GM10847 (cell line): Measurements from ENCODE around the gene IL9.

Source experiments
- POLR2A ChIP-seq: IDR thresholded peaks from 2 replicates; pipeline ENCODE4 v1.6.1; 2011; ENCODE audit not compliant: insufficient read length; ENCODE audit errors: extremely low read depth

IL9 gene

DNA sequence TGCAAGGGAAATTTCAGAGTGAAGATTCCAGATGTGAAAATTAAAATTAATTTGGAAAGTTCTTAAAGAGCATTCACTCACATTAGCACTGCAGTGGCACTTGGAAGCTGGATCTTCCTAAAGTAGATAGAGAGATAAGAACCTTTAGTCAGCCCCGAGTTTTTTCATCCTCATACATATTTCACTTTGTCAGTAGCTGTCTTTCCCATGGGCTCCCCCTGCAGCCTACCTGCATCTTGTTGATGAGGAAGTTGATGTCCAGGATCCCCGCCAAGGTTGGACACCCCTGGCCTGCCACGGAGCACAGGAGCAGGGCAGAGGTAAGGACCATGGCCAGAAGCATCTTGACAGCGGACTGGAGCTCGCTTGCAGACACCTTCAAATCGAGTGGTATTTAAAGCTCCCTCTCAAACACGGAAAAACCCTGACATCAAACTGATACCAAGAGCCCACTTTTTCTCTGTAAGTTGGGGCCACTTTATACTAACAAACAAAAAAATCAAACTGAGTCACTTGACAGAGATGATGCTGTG, at the start of gene IL9:
Gene IL9, minus strand, starts transcription at position 368 of the 533 bp plus-strand sequence. Its CDS starts 25 bp downstream, at position 343.
- no peak for TF ChIP-seq POLR2A

DNA sequence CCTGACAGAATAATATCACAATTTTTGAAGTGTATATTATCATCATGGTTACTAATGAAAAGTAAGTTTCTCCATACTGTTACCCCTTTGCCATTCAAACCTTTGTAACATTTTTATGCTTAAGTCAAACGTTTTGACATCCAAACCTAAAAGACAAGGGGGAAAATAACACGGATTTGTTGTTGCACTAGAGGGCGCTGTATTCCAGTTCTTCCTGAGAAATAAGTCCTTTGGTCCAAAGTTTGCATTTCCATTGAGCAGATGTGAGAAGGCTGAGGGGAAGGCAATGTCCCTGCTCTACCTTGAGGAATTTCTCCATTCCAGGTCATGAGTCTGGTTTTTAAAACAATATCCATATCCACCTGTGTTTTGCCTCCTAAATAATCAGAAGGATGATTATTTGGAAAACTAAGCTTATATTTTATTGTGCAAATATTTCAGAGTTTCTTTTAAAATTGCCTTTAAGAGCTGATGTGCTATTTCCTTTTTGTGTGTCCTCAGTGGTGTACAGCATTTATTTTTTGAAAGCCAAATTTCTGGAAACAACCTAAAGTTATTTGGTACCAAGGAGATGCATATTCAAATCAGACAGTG, 49.4 kb upstream of the IL9 start:
- no peak for TF ChIP-seq POLR2A

DNA sequence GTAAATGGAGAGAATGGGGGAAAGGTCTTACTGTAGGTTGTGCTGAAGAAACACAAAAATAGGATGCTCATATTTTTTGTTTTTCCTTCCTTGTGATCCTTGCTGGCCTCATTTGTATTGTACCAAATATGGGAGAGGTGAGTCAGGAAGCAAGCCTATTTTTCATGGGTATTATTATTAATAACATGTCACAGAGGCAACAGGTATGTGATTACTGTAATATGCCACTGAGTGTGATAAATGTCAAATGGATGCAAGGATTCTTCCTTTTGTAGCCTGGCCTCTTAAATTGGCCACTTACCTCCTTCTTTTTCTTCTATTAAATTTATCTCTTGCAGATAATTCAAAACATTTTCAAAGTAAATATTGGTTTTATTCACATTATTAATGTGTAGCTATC, 48.9 kb upstream of the IL9 start:
- TF ChIP-seq POLR2A: no peak

DNA sequence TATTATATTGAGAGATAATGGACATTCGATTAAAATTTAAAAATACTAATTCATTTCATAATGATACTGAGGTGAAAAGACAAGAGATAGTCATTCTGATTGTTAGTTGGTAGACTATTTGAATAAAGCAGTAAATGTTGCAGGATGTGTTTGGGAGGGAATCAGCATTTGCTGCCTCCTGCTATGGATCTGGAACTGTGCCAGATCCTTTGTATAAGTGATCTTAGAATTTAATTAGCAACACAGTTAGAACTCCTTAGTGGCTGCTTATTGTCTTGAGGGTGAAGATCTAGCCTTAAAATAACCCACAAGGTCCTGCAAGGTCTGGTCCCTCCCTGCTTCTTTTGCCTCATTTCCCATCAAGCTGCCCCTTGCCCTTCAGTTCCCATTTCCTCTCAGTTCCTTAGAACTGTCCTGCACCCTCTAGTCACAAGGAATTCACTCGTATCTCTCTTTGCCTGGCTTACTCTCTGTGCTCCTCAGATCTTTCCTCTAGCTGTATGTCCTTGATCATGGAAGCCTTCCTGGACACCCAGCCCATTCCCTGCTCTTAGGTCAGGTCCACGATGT, 46.6 kb upstream of the IL9 start:
- TF ChIP-seq POLR2A: no peak

DNA sequence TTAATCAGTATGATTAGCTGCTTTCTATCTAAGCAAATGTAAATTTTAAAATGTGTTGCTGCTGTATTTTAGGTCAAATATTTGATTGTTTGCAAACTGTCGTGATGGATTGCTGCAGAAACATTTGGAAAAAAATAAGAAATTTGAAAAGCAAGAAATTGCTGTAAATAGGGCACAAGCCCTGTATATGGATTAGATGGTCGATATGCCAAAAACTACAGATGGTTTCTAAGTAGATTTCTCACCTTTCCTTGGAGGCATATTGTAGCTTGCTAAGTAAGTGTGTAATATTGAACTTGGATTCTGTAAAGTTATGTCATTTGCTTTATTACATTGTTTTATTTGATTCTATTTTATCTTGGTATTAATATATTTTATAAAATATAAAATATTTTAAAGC, 46.1 kb upstream of the IL9 start:
- TF ChIP-seq POLR2A: no peak

DNA sequence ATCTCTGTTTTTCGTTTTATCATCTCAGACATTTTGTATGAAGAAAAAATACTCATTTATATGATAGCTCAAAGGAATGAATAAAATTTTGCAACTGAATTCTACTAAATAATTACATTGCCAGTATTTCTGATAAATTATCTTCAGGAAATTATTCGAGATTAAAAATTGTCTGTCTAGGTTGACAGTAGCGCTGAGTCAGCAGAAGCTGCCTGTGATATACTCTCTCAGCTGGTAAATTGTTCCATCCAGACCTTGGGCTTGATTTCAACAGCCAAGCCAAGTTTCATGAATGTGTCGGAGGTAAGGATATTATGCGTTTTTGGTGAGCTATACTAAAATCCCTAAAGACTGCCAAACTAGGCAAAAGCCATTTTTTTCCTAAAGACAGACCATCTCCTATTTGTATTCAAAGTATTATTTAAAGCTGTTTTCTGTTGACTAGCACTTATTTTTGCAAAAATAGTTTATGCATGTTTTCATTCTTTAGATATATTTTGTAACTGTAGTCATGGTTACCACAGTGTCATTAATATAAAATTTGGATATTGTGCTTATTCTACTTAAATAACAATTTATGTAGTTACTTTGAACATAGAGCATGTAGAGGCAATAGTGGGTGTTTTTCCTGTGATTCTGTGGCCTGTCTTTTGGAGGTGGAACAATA, 41.7 kb upstream of the IL9 start:
- no peak for TF ChIP-seq POLR2A

DNA sequence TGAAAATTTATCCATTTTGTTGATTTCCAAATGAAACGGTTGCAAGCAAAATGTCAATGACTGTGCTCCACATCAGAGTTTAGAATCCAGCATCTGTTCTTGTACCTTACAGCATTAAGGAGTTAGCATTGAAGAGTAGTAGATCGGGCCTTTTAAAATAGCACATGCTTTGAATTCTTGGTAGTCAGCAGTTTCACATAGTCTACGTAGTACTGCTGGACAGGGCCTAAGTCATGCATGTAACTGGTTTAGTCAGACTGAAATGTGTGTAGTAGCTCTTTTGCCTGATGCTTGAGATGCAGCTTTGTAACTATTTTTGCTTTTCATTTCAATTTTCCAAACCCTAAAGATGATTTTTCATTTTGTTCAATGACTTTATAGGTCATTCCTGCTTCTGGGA, 39.3 kb upstream of the IL9 start:
- TF ChIP-seq POLR2A: no peak

DNA sequence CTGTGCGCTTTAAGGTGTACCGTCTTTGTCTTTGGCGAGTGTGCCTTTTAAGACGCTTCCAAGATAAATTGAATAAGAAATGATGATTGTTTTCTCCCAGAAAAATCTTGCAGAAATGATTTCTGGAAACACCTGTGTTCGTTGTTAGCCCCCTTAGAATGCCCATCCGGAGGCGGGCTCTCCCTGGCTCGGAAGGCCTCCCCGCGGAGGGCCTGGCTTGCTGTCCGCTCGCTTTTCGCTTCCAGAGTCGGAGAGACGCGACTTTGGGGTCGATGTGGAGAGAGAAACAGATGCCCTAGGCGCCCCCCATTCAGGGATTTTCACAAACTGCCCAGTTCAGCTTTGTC, 35.3 kb upstream of the IL9 start:
- TF ChIP-seq POLR2A: no peak

DNA sequence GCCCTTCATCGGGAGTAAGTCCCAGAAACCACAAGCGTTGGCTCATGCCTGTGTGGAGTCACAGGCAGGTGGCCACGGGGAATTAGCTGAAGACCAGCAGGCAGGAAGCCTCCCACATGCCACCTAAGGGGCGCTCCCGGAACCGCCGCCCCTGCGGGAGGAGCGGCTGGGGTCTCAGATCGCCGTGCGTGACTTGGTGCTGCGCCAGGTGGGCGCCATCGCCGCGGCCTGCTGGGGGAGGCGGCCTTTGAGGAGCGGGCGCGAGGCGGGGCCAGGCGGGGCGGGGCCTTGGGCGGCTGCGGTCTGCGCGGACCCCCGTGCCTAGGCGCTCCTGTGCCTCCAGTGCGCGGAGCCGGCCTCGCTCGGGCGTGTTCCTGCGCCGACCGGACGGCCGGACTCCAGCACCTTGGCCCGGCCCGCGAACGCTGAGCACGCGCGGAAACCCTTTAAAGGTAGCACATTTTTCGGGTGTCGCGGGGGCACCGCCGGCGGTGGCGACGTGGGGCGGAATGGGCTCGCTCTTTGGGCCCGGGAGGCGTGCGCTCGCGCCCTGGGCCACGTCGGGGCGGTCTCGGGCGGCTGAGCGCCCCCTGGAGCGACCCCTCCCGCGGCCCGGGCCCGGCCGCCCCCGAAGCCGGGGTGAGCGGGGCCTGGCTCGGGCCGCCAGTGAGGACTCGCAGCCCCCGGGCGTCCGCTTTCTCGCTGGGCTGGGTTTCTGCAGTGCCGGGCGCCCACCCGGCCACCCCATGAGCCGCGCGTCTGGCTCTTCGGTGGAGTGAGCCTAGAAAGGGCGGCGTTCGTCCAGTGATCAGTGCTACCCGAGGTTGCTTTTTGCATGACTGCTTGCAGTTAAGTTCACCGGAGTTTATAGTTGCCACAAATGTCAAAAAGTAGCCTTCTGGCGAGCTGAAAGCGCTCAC, 34.6 kb upstream of the IL9 start:
- no peak for TF ChIP-seq POLR2A

DNA sequence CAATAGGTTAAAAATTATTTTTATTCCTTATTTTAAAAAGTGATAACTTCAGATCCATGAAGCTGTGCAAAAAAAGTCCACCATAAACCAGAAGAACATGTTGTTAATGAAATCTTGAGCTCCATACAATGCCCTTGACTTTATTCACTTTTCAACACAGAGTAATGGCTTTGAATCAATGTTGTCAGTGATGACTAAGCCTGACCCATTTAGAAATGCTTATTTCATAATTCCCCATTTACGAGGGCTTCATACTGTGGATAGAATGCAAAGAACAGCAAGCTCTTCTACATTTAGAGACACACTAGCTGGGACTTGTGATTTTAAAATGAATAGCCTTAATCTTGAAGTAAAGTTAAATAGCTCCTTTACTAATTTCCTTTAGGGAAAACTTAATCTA, 25.7 kb upstream of the IL9 start:
- no peak for TF ChIP-seq POLR2A

DNA sequence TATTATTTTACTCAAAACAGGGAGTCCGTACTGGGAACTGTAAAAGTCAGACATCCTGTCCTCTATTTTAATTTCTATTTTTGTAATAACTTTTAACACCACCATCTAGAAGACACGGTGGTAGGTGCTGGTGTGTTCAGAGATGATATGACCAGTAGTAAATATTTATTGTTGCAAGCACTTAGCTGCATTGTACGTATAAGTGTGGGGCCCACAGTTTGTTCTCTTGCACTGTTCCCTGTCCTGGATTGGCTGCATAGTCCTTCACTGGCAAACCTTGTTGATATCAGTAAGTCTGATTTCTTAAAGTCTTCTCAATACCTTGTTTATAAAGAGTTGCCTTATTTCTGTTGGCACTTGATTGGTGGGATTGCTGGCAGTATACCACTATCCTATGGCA, 24.6 kb upstream of the IL9 start:
- TF ChIP-seq POLR2A: no peak

DNA sequence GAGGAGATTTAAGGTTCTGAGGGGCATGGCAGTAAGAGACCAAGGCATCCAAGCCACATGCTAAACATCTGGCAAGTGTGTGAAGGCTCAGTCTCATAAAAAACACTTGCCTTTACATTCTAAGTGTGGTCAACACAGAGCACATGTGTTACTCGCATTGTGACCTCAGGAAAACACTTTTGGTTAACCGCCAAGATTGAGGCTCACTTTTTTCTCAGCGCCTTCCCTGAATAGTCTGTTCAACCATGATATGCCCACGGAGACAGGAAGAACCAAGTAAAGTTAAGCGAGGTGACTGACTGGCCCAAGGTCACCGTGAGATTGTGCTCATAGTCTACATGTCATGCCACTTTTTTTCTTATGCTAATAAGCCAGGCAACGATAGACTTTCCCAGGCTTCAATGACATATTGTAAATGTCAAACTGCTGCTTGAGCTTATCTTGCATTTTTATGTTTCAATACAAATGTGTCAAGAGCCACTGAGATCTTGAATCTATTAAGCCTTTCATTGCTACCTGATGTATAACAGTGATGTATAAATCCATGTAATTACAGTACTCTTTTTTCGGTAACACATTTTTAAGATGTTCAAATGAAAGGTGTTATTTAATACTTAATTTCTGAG, 21.1 kb upstream of the IL9 start:
- TF ChIP-seq POLR2A: no peak

DNA sequence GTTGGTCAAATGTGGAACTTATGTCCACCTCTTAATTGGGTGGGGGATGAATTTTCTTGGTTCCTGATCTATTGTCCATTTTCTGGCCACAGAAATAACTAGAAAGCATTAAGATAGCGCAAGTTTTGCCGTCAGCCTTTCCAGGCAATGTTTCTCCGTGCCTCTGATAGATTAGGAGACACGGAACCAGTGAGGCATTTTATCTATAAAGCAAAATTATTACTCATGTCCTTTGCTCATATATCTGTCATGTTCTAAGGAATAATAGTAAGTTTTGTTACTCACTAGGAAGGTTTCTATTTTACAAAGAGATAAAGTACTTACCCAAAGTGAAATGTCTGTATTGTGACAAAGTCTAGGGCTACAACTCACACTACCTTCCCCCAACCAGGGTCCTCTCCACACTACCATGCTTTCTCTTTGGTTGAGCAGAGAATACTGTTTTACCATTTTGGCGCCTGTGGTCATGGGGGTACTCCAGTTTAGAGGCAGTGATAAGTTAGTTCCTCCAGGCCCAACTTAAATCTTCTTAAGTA, 19.9 kb upstream of the IL9 start:
- no peak for TF ChIP-seq POLR2A

DNA sequence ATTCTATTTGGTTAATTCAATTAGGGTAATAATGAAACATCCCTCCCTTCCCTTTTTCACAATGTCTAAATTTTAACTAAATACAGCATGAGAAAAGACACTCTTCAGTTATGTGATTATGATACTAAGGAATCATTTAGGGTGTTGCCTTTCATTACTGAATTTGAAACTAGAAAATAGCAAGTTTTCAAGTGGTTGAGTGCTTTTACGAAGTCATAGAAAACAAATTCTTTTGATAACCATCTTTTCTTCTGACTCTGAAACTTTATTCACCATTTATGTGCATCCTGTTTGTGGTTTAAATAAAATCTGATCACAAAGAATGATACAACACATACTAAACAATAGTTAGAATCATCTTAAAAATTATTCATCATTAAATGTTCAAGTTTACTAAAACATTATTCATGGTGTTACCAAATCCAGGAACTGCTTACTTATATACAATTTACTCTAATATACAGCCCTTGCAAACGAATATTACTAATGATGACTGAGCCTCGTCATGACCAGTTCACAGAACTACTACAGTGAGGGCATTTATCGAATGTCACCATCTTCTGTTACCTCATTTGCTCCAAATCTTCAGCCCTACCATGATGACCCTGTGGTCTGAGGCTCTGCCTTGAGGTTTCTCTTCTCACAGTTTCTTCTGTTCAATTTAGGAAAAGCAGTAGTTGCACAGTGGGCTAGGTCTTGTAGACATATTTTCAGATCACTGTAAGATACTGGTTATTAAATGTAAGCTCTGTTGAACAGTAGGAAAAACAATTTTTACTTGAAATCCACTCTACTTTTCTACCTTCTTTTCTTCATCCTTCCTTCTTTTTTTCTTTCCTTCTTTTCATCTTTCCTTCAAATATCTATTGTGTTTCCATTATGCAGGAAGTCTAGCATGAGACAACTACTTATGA, 18.3 kb upstream of the IL9 start:
- no peak for TF ChIP-seq POLR2A

DNA sequence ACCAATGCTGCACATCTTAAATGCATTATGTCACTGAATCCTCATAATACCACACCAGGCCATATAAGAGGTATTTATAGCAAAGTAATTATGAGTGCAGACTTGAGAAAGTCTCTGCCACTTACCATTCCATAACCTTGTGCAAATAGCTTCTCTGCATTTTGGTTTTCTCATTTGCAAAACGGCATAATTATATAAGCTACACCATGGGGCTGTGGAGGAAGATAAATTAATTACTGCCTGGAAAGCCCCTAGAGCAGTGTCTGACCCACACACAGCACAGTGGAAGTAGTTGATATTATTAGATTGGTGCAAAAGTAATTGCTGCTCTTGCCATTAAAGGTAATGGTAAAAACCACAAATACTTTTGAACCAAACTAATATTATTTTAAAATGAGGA, 9.5 kb upstream of the IL9 start:
- no peak for TF ChIP-seq POLR2A
